ENCODE results near the gene KCND3.

Gene KCND3

GRCh38 chr1:111989531-111990025, at the start of gene KCND3:
KCND3 (minus strand) TSS chr1:111989668.
- no peak for DNase-seq

GRCh38 chr1:112034277-112034676, 44.8 kb upstream of the KCND3 start:
- DNase-seq, result no peak

DNA sequence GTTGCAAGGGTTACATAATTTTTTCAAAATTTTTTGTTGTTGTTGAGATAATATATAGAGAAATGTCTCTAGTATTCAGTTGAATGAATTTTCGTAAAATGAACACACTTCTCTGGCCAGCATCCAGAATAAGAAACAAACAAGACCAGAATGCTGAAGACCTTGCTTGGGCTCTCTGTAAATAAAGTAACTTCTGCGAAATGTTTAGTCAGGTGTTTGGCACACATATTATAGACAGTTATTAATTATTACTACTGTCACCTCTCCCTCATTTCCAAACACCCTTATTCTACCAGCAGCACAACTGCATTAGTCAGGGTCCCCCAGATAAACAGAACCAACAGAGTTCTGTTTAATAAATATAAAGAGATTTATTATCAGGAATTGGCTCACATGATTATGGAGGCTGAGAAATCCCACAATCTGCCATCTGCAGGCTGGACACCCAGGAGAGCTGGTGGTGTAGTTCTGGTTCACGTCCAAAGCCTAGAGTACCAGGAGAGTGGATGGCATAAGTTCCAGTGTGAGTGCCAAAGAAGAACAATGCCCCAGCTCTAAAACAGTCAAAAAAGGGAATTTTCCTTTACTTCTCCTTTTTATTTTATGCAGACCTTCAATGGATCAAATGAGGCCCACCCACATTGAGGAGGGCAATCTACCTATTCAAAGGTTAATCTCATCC, 44.1 kb upstream of the KCND3 start:
- no peak for DNase-seq

DNA sequence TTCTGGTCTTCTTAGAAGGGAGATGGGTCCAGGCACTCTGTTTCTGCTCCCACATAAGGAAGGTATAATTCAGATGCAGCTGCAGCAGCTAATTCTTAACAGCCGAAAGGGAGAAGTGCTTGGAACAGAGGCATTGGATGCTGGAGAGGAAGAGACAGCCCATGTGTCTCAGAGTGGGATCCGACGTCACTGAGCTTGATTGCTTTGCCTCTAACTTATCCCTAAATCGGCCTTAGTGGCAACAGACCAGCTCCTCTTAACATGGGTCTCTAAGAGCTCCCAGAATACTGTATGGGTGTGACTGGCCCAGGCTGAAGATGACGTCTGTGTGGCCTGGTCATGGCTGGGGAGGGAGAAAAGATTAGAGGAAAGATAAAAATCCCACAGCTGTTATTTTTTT, 40.7 kb upstream of the KCND3 start:
- DNase-seq, result no peak

DNA sequence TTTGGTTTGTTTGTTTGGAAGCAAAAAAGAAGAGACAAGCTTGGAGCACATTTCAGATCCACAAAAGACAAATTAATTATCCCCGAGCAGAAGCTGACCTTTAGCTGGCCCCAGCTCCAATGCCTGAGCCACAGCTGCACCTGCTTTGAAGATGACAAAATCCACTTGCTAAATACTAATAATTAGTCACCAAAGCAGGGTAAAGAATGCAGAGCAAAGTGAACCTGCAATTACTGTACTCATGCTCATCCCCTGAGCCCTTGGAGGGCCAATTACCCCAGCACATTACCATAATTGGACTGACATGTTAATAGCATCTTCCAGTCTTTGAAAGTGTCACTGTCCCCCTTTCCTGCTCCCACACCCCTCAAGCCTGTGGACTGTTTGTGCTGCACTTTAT, 38.2 kb upstream of the KCND3 start:
- DNase-seq, result no peak

- DNase-seq, result no peak
These were observed 37.0 kb upstream of the KCND3 start for GRCh38 chr1:112026501-112026900.

GRCh38 chr1:112026016-112026415, 36.5 kb upstream of the KCND3 start:
- no peak for DNase-seq

- DNase-seq, result no peak
These were observed 31.8 kb upstream of the KCND3 start for GRCh38 chr1:112021263-112021662.

DNA sequence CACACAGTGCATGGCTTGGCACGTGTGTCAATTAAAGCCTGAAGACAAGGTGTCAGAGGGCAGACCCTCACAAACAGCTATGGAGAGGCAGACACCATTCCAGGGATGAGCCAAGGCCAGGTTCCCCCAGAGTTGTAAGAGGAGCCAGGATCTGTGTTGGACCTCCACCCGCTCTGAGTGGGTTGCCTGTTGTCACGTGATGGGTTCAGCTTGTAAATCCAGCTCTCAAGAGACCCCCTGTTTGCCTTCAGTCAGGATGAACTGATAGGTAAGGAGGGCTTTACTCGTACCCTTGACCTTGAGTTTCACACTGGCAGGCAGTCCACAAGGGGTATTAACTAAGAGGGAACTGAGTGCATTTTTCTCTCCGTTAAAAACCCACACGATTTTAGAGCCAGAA, 27.7 kb upstream of the KCND3 start:
- no peak for DNase-seq

DNA sequence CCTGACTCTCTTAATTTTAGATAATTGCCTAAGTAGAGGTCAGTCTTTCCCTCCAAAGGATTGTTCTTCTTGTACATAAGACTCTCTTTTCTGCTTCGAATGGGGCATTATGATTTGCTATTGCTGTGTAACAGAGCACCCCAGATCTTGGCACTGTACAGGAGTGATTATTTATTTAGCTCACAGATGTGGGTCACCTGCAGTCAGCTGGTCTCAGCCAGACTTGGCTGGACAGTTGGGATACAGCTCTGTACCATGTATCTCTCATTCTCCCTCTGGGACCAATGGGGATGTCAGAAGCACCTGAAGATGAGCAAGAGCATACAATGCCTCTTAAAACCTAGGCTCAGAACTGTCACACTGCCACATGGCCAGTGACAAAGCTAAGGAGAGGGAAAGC, 23.4 kb upstream of the KCND3 start:
- DNase-seq, result no peak

DNA sequence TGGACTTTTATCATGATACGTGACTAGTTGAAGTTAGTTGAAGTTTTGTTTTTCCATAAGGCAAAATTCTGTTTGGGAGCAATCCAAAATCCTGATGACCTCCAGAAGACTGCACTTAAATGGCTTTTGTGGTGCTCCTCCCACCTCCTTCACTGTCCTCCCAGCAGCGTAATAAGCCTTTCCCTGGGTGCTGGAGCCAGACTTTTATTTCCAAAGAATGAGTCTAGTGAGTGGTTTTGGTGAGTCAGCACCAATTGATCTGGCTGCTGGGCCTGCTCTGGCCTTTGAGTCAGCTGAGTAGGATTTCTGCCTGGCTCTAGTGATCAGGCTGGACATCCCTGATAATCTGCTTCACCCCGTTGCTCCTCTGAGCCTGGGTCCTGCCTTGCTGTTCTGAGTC, 21.7 kb upstream of the KCND3 start:
- no peak for DNase-seq

GRCh38 chr1:112007169-112007568, 17.7 kb upstream of the KCND3 start:
- DNase-seq, result no peak

- no peak for DNase-seq
These were observed 17.1 kb upstream of the KCND3 start for GRCh38 chr1:112006416-112007025.

DNA sequence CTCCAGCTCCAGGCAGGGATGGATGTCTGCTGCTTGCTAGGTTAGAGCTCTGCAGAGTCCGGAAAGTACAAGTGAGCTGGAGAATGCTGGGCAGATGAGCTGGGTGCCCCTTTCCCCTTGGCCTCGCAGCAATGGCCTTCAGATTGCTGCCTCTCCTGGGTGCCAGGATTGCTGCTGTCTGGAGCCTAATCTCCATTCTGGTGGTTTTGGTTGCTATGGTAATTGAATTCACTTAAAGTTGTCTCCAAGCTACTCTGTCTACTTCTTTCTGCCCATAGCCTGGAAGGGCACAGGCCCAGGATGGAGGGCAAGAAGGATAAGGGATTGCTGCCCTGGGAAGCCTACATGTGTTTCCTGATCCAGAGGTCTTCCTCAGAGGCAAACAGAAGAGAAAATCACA, 14.6 kb upstream of the KCND3 start:
- no peak for DNase-seq

DNA sequence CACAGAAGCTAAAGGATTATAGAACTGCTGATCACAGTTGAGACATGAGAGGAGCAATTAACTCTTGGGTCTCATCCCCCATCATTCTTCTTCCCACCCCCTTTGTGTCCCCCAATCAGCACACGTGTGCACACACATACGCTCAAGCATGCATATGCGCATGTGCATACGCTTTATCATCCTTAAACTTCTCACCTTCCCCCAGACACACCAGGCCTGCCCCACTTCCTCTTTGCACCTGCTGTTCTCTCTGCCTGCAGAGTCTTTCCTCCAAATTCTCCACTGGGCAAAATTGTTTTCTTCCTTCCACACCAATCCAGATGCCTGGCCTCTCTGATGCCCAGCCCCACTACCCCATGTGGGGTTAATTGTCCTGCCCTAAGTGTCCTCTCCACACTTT, 13.0 kb upstream of the KCND3 start:
- DNase-seq, result no peak

GRCh38 chr1:112001436-112001835, 12.0 kb upstream of the KCND3 start:
- no peak for DNase-seq

DNA sequence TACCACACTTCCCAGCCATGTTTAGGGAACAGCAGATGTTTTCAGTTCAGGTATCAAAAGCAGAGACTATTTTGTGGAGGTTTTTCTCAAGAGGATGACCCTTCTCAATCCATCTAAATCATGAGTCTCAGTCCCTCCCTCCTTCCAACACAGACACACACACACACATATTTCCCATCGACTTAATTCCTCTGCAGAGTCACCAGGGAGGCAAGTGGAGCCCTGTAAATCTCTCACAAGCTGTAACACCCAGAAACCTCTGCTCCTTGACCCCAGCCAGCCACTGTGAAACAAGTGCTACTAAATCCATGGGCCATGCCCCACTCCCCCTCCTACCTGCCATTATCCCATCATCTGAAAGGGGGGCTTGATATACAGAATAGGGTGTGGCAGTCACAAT, 10.6 kb upstream of the KCND3 start:
- DNase-seq, result no peak

DNA sequence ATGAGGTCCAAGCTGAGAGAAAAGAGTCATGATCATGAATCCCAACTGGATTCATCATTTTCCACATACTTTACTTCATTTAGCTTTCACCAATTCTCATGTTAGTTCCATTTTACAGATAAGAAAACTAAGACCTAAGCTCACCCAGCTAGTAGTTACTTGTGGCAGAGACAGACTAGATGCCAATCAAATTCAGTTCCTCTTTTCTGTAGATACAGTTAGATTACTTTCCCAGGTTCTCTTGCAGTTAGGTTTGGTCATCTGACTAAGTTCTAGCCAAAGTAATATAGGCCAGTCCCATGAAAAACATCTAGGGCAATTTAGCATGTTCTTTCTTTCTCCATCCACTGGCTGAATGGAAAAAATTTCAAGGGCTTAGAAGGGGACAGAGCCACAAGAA, 8.9 kb upstream of the KCND3 start:
- no peak for DNase-seq

- no peak for DNase-seq
These were observed 3.0 kb upstream of the KCND3 start for GRCh38 chr1:111992476-111992875.

DNA sequence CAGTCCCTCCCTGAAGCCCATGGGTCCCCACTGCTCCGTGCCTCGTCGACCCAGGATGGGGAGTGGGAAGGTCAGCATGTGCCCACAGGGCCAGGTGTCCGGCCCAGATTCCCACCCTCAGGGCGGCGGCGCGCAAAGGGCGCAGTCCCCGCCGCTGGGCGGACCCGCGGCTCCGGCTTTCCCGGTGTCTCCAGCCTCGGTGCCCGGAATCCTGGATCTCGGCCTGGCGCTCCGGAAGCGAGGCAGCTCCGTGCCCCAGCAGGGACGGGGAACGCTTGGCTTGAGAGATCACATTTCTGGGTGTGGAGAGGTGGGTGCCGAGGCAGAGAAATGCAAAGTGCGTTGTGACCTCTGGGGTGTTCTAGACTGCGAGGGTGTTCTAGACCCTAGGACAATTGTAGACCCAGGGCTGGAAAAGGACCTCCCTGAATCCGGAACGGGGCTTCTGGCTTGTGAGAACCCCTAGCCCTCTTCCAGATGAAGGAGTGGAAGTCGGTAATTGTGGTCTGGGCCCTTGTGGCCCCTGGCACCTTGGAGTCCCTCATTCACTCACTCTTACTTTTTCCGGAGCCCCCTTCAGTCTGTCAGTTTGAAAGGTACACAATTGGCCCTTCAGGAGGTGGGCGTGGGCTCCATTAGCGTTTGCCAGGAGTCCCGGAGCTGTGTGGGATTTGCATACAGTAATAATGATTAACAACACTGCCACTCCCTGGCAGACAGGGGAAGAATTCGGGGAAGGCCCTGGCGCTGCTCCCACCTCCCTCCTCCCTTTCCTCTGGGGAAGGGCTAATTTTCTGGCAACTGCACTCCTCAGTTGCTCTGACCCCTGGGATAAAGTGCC, 1.6 kb upstream of the KCND3 start:
- peak; percentile 94 for DNase-seq

GRCh38 chr1:111990026-111990877, 784 bp upstream of the KCND3 start:
- peak; percentile 41 for DNase-seq

DNA sequence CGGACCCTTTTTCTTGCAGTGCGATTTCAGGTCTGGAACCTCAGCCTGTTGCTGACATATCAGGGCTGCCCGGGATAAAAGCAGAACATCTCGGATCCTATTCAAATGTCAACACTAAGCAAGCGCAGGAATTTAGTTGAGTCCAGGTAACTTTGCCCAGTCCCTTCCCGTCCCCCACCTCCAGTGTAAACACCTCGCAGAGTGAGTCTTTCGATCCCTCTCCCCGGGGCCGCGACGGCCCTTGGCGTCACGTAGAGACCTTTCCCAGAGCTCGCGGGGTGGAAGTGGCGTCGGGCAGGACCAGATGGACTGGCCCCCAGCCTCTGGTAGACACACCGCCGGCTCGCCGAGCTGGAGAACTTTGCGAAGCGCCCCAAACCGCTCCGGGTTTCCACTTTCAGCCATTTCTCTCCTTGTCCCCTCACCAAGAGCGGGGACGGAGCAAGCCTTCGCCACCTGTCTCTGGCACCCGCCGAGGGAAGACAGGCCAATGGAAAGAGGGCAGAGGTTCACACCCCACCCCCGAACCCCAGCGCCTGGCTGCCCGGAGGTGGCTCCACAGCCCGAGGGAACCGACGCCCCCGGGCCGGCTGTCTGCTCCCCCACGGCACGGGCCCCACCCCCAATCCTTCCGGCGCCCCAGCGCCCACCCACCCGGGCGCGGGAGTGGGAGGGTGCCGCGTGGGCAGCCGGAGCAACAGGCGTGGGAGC, 570 bp downstream of the KCND3 start:
- peak; percentile 13 for DNase-seq
